ENCODE measurements around the gene CNP. TPM values are rescaled to one million over a fixed set of nuclear protein-coding genes. Genes with fewer than 3 reads are reported as not detected.

The CNP gene
- total and polyA plus RNA-seq, 10 of the 15 experiments (the other 5 are each of a cell fraction or from before 2014, with no cell fraction given), result 1.8 to 60.7 (median 31.4) TPM

DNA sequence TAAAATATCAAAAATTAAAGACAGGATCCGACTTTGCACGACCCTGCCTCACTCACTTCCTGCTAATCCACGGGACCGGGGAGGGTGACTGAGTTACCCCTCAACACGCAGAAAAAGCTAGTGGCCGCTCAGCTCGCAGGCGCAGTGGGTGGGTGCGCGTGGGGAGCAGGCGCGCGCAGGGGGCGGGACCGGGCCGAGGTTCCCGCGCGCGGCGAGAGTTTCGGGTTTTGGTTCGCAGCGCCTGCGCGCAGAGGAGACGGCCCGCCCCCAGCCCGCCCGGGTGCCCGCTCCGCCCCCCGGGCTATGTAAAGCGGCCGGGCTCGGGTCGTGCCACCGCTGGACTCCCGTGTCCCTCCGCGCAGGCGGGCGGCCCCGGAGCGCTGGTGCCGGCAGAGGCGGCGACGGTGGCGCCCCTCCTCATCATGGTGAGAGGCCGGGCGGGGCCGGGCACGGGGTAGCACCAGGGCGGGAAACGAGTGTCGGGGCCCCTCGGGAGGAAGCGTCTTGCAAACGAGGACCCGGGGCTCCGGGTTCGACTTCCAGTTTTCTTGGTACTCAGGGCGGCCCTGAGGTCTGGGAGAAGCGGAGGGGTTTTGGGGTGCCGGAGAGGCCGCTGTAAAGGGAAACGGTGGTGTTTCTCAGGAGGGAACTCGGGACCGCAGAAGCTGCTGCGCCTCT, at the start of gene CNP (continued):
- TF ChIP-seq SUZ12 (IDR thresholded peaks at IDR 0.05; ENCODE audit: unreplicated experiment), result no peak
- TF ChIP-seq, protein P1, sequence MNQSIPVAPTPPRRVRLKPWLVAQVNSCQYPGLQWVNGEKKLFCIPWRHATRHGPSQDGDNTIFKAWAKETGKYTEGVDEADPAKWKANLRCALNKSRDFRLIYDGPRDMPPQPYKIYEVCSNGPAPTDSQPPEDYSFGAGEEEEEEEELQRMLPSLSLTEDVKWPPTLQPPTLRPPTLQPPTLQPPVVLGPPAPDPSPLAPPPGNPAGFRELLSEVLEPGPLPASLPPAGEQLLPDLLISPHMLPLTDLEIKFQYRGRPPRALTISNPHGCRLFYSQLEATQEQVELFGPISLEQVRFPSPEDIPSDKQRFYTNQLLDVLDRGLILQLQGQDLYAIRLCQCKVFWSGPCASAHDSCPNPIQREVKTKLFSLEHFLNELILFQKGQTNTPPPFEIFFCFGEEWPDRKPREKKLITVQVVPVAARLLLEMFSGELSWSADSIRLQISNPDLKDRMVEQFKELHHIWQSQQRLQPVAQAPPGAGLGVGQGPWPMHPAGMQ (IDR thresholded peaks at IDR 0.05; ENCODE audit: borderline replicate concordance), result peak; percentile 11; the same call in 1 of the 2 replicates
- TF ChIP-seq, protein P2, sequence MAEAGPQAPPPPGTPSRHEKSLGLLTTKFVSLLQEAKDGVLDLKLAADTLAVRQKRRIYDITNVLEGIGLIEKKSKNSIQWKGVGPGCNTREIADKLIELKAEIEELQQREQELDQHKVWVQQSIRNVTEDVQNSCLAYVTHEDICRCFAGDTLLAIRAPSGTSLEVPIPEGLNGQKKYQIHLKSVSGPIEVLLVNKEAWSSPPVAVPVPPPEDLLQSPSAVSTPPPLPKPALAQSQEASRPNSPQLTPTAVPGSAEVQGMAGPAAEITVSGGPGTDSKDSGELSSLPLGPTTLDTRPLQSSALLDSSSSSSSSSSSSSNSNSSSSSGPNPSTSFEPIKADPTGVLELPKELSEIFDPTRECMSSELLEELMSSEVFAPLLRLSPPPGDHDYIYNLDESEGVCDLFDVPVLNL (IDR thresholded peaks at IDR 0.05; ENCODE audit: low read depth, low read length), result 0 out of 2 replicates have a peak, but pooled peaks have one; percentile 6
- TF ChIP-seq SREBF2 (IDR thresholded peaks at IDR 0.05; ENCODE audit: low read length), result no peak
- TF ChIP-seq SREBF1 (IDR thresholded peaks at IDR 0.05; ENCODE audit: low read length), result no peak
- TF ChIP-seq, protein P3, sequence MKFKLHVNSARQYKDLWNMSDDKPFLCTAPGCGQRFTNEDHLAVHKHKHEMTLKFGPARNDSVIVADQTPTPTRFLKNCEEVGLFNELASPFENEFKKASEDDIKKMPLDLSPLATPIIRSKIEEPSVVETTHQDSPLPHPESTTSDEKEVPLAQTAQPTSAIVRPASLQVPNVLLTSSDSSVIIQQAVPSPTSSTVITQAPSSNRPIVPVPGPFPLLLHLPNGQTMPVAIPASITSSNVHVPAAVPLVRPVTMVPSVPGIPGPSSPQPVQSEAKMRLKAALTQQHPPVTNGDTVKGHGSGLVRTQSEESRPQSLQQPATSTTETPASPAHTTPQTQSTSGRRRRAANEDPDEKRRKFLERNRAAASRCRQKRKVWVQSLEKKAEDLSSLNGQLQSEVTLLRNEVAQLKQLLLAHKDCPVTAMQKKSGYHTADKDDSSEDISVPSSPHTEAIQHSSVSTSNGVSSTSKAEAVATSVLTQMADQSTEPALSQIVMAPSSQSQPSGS (IDR thresholded peaks at IDR 0.05; ENCODE audit: low read length), result no peak
- peak; percentile 62; the same call in 1 of the 3 replicates for TF ChIP-seq POU2F2 (IDR thresholded peaks at IDR 0.05; ENCODE audit: borderline replicate concordance, low read depth, low read length)
- TF ChIP-seq, protein P4, sequence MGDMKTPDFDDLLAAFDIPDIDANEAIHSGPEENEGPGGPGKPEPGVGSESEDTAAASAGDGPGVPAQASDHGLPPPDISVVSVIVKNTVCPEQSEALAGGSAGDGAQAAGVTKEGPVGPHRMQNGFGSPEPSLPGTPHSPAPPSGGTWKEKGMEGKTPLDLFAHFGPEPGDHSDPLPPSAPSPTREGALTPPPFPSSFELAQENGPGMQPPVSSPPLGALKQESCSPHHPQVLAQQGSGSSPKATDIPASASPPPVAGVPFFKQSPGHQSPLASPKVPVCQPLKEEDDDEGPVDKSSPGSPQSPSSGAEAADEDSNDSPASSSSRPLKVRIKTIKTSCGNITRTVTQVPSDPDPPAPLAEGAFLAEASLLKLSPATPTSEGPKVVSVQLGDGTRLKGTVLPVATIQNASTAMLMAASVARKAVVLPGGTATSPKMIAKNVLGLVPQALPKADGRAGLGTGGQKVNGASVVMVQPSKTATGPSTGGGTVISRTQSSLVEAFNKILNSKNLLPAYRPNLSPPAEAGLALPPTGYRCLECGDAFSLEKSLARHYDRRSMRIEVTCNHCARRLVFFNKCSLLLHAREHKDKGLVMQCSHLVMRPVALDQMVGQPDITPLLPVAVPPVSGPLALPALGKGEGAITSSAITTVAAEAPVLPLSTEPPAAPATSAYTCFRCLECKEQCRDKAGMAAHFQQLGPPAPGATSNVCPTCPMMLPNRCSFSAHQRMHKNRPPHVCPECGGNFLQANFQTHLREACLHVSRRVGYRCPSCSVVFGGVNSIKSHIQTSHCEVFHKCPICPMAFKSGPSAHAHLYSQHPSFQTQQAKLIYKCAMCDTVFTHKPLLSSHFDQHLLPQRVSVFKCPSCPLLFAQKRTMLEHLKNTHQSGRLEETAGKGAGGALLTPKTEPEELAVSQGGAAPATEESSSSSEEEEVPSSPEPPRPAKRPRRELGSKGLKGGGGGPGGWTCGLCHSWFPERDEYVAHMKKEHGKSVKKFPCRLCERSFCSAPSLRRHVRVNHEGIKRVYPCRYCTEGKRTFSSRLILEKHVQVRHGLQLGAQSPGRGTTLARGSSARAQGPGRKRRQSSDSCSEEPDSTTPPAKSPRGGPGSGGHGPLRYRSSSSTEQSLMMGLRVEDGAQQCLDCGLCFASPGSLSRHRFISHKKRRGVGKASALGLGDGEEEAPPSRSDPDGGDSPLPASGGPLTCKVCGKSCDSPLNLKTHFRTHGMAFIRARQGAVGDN (IDR thresholded peaks at IDR 0.05), result peak; percentile 65
- TF ChIP-seq KLF5 (IDR thresholded peaks at IDR 0.05; ENCODE audit: partially characterized antibody), result no peak
- TF ChIP-seq, protein P5, sequence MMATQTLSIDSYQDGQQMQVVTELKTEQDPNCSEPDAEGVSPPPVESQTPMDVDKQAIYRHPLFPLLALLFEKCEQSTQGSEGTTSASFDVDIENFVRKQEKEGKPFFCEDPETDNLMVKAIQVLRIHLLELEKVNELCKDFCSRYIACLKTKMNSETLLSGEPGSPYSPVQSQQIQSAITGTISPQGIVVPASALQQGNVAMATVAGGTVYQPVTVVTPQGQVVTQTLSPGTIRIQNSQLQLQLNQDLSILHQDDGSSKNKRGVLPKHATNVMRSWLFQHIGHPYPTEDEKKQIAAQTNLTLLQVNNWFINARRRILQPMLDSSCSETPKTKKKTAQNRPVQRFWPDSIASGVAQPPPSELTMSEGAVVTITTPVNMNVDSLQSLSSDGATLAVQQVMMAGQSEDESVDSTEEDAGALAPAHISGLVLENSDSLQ (IDR thresholded peaks at IDR 0.05), result no peak
- TF ChIP-seq FOXM1 (IDR thresholded peaks at IDR 0.05; ENCODE audit: low read depth, low read length), result 0 out of 2 replicates have a peak, but pooled peaks have one; percentile 3
- peak; percentile 61; the same call in 1 of the 2 replicates for TF ChIP-seq TAF1 (IDR thresholded peaks at IDR 0.05; ENCODE audit: borderline replicate concordance, low read depth, low read length)
- peak; percentile 67; the same call in 1 of the 2 replicates for TF ChIP-seq ZBED1 (IDR thresholded peaks at IDR 0.05; ENCODE audit: borderline replicate concordance)
- peak; percentile 92 for TF ChIP-seq POLR2A (IDR thresholded peaks at IDR 0.05; ENCODE audit: low read depth, low read length)
- TF ChIP-seq, protein P6, sequence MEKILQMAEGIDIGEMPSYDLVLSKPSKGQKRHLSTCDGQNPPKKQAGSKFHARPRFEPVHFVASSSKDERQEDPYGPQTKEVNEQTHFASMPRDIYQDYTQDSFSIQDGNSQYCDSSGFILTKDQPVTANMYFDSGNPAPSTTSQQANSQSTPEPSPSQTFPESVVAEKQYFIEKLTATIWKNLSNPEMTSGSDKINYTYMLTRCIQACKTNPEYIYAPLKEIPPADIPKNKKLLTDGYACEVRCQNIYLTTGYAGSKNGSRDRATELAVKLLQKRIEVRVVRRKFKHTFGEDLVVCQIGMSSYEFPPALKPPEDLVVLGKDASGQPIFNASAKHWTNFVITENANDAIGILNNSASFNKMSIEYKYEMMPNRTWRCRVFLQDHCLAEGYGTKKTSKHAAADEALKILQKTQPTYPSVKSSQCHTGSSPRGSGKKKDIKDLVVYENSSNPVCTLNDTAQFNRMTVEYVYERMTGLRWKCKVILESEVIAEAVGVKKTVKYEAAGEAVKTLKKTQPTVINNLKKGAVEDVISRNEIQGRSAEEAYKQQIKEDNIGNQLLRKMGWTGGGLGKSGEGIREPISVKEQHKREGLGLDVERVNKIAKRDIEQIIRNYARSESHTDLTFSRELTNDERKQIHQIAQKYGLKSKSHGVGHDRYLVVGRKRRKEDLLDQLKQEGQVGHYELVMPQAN (conservative IDR thresholded peaks at IDR 0.05), result peak; percentile 71; the same call in 1 of the 2 replicates
- TF ChIP-seq STAT1 (conservative IDR thresholded peaks at IDR 0.05), result no peak
- 0 out of 2 replicates have a peak, but pooled peaks have one; percentile 39 for TF ChIP-seq TARDBP (IDR thresholded peaks at IDR 0.05; ENCODE audit: borderline replicate concordance)
- TF ChIP-seq STAT3 (IDR thresholded peaks at IDR 0.05; ENCODE audit: low read depth, low read length), result no peak
- TF ChIP-seq EED (IDR thresholded peaks at IDR 0.05; ENCODE audit: low read depth), result no peak
